Bronchial epithelial cell (primary cell): ENCODE data around the gene TAS2R40. TPM values are rescaled to one million over a fixed set of nuclear protein-coding genes. Genes with fewer than 3 reads are reported as not detected.

ENCODE experiments used
- DNase-seq: peaks from one replicate; pipeline ENCODE4 v3.0.0-alpha.2; 2010; ENCODE audit warnings: low read depth
- FAIRE-seq: peaks from 2 replicates; lab custom pipeline; 2011; peaks lifted over from hg19 to GRCh38; lab: Jason Lieb, UNC
- H3K27me3 ChIP-seq: 2 replicates; pipeline ENCODE4 v1.5.1; 2011; ENCODE audit warnings: low read length; ENCODE audit not compliant: control insufficient read depth, insufficient read depth
- H3K36me3 ChIP-seq: 2 replicates; pipeline ENCODE4 v1.5.1; 2011; ENCODE audit warnings: low read length; ENCODE audit not compliant: control insufficient read depth, insufficient read depth
- H3K4me3 ChIP-seq: 2 replicates; pipeline ENCODE4 v1.5.1; 2011; ENCODE audit warnings: mild to moderate bottlenecking, low read depth, low read length, control low read depth
- total RNA-seq: library from RNA; depleted of rRNA; stranded (reverse); fragments of >200 nt; gene quantifications from 2 replicates; pipeline ENCODE4 v1.2.1, GENCODE V29; 2014
- TF ChIP-seq, protein P1 (sequence below): IDR thresholded peaks from 2 replicates; pipeline ENCODE4 v1.5.1; 2011; ENCODE audit warnings: mild to moderate bottlenecking, moderate library complexity, low read length, control low read depth, inconsistent platforms; ENCODE audit not compliant: insufficient read depth, severe bottlenecking

TAS2R40 gene
- total RNA-seq, 1 donor from 2014 or later, result not detected

GRCh38 chr7:143225047-143225446 lies 3.2 kb downstream of the TAS2R40 start:
- FAIRE-seq, result no peak
- no peak for DNase-seq
- Histone ChIP-seq H3K4me3 (no peak overlapping the region), H3K27me3 (peaks cover 3% of the 10 kb centered on the region), H3K36me3 (no peaks in the 10 kb centered on the region)
- TF ChIP-seq, protein P1, sequence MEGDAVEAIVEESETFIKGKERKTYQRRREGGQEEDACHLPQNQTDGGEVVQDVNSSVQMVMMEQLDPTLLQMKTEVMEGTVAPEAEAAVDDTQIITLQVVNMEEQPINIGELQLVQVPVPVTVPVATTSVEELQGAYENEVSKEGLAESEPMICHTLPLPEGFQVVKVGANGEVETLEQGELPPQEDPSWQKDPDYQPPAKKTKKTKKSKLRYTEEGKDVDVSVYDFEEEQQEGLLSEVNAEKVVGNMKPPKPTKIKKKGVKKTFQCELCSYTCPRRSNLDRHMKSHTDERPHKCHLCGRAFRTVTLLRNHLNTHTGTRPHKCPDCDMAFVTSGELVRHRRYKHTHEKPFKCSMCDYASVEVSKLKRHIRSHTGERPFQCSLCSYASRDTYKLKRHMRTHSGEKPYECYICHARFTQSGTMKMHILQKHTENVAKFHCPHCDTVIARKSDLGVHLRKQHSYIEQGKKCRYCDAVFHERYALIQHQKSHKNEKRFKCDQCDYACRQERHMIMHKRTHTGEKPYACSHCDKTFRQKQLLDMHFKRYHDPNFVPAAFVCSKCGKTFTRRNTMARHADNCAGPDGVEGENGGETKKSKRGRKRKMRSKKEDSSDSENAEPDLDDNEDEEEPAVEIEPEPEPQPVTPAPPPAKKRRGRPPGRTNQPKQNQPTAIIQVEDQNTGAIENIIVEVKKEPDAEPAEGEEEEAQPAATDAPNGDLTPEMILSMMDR, result no peak

DNA sequence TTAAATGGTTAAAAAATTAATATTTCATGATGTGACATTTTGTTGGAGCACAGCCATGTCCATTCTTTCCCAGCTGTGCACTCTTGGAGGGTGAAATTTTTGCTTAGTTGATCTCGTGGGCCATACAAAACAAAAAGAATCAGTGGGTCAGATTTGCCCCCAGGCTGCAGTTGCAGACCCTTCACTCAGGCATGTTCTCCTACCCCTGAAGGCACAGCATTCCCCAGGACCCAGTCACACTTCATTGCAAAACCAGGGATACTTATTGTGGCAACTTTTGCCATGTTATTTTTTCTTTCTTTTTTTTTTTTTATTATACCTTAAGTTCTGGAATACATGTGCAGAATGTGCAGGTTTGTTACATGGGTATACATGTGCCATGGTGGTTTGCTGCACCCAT lies 6.0 kb downstream of the TAS2R40 start:
- Histone ChIP-seq H3K27me3 (peaks cover 2% of the 10 kb centered on the region), H3K36me3 (no peaks in the 10 kb centered on the region), H3K4me3 (no peak overlapping the region)
- DNase-seq, result no peak
- TF ChIP-seq, protein P1, result no peak
- no peak for FAIRE-seq

DNA sequence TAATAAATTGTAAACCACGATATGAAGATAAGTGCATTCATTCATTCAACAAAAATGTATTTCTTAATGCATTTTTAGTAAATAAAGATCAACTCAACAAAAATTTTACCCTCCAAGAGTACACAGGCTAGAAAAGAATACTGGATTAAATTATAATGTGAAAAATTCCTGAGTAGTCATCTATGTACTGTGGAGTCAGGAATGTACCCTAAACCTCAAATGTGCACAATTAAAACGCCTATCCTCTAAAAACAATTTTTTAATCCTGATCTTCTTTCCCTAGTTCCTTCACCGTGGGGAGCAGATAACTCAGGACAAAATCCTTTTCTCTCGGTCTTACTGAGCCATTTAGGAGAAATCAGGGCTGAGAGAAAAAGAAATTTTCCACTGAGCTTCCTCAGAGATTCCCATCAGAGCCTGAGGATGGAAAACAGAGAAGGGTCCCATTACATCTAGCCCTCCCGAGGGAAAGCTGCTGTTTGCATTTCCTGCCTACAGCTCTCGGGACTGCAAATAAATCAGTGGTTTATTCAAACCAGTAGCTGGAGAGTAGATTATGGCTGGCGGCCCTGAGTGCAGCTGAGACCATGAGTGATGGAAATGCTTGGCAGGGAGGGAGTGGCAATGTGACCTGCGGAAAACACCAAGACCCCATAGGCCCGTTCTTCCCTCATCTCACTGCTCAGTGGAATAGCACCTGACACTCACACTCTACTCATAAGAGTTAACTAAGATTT lies 7.4 kb downstream of the TAS2R40 start:
- FAIRE-seq, result no peak
- TF ChIP-seq, protein P1, result no peak

DNA sequence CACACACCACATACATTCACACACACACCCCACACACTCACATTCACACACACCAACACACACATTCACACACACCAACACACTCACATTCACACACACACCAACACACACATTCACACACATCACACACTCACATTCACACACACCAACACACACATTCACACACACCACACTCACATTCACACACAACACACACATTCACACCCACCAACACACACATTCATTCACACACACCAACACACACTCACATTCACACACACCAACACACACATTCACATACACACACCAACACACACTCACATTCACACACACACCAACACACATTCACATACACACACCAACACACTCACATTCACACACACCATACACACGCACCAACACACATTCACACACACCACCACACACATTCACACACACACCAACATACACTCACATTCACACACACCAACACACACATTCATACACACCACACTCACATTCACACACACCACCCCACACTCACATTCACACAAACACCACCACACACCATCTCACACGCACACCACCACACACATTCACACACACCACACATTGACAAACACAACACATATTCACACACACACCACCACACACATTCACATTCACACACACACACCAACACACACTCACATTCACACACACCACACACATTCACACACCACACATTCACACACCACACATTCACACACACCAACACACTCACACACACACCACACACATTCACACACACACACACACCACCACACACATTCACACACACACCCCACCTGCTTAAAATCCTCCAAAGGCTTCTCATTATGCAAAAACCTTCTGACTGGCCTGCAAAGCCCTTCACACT lies 9.0 kb downstream of the TAS2R40 start:
- FAIRE-seq (peak; percentile 86), DNase-seq (no peak)
- TF ChIP-seq, protein P1, result no peak

More for the DNA sequence above, 7.4 kb downstream of the TAS2R40 start:
- H3K4me3 ChIP-seq, result no peak overlapping the region
- no peaks in the 10 kb centered on the region for H3K27me3 ChIP-seq
- no peak for DNase-seq
- H3K36me3 ChIP-seq, result no peaks in the 10 kb centered on the region

DNA sequence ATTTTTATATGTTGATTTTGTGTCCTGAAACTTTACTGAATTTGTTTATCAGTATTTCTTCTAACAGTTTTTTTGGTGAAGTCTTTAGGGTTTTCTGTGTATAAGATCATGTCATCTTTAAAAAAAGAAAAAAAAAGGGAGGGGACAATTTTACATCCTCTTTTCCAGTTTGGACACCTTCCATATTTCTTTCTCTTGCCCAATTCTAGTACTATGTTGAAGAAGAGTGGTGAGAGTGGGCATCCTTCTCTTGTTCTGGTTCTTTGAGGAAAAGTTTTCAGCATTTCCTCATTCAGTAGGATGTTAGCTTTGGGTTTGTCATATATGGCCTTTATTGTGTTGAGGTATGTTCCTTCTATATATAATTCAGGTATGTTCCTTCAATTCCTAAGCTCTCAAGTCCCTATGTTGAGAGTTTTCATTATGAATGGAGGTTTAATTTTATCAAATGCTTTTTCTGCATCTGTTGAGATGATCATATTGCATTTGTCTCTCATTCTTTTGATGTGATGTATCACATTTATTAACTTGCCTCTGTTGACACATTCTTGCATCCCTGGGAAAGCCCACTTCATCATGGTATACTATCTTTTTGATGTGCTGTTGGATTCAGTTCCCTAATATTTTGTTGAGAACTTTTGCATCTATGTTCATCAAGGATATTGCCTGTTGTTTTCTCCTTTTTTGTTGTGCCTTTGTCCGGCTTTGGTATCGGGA lies 12.1 kb downstream of the TAS2R40 start:
- H3K4me3 ChIP-seq, result no peak overlapping the region
- no peak for FAIRE-seq
- no peak for DNase-seq
- H3K36me3 ChIP-seq, result no peaks in the 10 kb centered on the region
- H3K27me3 ChIP-seq, result no peaks in the 10 kb centered on the region
- TF ChIP-seq, protein P1, result no peak

More for the DNA sequence above, 9.0 kb downstream of the TAS2R40 start:
- no peaks in the 10 kb centered on the region for H3K36me3 ChIP-seq
- no peak overlapping the region for H3K4me3 ChIP-seq
- no peaks in the 10 kb centered on the region for H3K27me3 ChIP-seq
